ENCODE results near the gene TMED4.
A peak's percentile ranks its signal among the peaks of the same experiment; 100 is the strongest.
"Not testable (repeated sequence)": the region's sequence is repeated elsewhere in the genome, so short reads cannot be mapped to it uniquely, and the experiment has no call there.

The TMED4 gene

GRCh38 chr7:44555350-44555749 lies 26.7 kb downstream of the TMED4 start:
- no peak for TF ChIP-seq CTCF (IDR thresholded peaks at IDR 0.05; ENCODE audit: control insufficient read depth, extremely low read depth, insufficient read depth)
- DNase-seq (ENCODE audit: low read depth) = no peak
- H3K4me3 ChIP-seq (ENCODE audit: low read depth, low read length) = no peak overlapping the region

- H3K4me3 ChIP-seq (ENCODE audit: low read depth, low read length); DNase-seq (ENCODE audit: low read depth): not testable (repeated sequence)
Observed at GRCh38 chr7:44552473-44553005, 29.5 kb downstream of the TMED4 start.

GRCh38 chr7:44549457-44549856 lies 32.6 kb downstream of the TMED4 start:
- no peak for TF ChIP-seq CTCF (IDR thresholded peaks at IDR 0.05; ENCODE audit: control insufficient read depth, extremely low read depth, insufficient read depth)
- DNase-seq (ENCODE audit: low read depth) = no peak
- H3K4me3 ChIP-seq (ENCODE audit: low read depth, low read length) = no peak overlapping the region

- no peak overlapping the region for H3K4me3 ChIP-seq (ENCODE audit: low read depth, low read length)
- TF ChIP-seq CTCF (IDR thresholded peaks at IDR 0.05; ENCODE audit: control insufficient read depth, extremely low read depth, insufficient read depth) = no peak
- no peak for DNase-seq (ENCODE audit: low read depth)
Observed at GRCh38 chr7:44548893-44549292, 33.1 kb downstream of the TMED4 start.

DNA sequence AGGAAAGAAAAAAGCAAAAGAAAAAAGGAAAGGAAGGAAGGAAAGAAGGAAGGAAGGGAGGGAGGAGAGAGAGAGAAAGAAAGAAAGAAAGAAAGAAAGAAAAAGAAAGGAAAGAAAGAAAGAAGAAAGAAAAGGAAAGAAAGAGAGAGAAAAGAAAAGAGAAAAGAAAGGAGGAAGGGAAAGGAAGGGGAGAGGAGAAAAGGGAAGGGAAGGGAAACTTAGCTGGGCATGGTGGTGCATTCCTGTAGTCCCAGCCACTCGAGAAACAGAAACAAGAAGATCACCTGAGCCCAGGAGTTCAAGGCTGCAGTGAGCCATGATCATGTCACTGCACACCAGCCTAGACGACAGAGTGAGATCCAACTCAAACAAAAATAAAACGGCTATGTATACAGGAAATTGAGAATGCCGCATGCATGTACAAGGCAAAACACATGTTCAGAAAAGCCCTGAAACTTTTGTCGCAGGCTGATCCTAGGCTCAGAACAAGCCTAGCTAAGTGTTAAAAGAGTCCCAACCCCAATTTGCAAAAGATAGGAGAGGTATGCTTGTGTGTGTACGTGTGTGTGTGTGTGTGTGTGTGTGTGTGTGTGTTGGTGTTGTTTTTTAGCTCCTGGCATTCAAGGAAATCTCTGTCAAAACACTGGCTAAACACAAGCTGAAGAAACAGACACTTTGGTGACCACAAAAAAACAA lies 34.3 kb downstream of the TMED4 start:
- H3K4me3 ChIP-seq (ENCODE audit: low read depth, low read length) = no peak overlapping the region
- peak; percentile 67 for DNase-seq (ENCODE audit: low read depth)
- TF ChIP-seq CTCF (IDR thresholded peaks at IDR 0.05; ENCODE audit: control insufficient read depth, extremely low read depth, insufficient read depth) = no peak

DNA sequence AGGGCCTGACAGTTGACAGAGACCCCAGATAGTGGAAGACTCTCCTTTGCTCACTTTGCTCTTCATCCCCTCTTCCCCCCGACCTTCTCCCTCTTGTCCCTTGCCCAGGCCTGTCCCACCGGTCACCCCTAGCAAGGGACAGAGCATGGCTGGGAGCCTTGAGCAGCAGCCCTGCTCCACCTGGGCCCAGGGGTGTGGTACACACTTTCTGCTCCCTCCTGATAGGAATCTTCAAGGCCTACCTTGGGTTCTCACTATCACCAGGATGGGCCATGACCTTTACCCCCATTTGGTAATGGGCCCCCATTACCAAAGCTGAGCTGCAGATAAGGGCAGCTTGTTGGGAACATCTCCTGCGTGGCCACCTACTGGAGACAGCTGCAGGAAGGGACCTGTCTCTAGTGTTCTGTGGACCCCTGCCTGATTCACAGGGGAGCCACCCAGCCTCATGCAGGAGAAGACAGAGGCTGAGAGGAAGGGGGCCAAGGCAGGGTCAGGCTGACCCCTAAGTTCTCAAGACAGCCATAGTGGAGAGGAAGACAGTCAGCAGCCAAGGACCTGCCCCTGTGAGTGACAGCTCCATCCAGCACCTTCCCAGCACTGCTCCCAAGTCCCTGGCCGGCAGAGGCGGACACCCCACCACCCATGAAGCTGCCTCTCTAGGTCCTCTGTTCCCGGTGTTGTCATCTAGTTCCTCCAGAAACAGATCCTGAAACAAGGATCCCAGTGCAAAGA lies 40.0 kb downstream of the TMED4 start:
- no peak for DNase-seq (ENCODE audit: low read depth)
- TF ChIP-seq CTCF (IDR thresholded peaks at IDR 0.05; ENCODE audit: control insufficient read depth, extremely low read depth, insufficient read depth) = no peak

GRCh38 chr7:44541028-44541869 lies 40.8 kb downstream of the TMED4 start, which contains the start of gene NPC1L1:
NPC1L1 (minus strand) TSS chr7:44541330; CDS start chr7:44541259, 71 bp downstream.
- H3K4me3 ChIP-seq (ENCODE audit: low read depth, low read length) = no peak within 1 kb of the TSS
- DNase-seq (ENCODE audit: low read depth) = no peak
- TF ChIP-seq CTCF (IDR thresholded peaks at IDR 0.05; ENCODE audit: control insufficient read depth, extremely low read depth, insufficient read depth) = no peak

More for the DNA sequence above, 40.0 kb downstream of the TMED4 start:
- no peak overlapping the region for H3K4me3 ChIP-seq (ENCODE audit: low read depth, low read length)

All from LNCaP clone FGC (cell line).